Esophagus (tissue), 2 donors: Measurements from ENCODE around the gene LSM12. TPM values are rescaled to one million over a fixed set of nuclear protein-coding genes. Genes with fewer than 3 reads are reported as not detected.

Source experiments
- polyA plus RNA-seq, 2 donors: library from polyadenylated mRNA; stranded (reverse); fragments of 200-250 nt; gene quantifications; one replicate each; pipeline ENCODE4 v1.2.3, GENCODE V29; 2013
- donor health status: healthy with polysubstance abuse.
- donor health status: Bipolar disorder and iron deficiency.

Gene LSM12
- polyA plus RNA-seq, 2 donors, result 25.4 to 46.9 TPM

Other genes with a start within 250 kb of the LSM12 start
- gene MPP3, start 233.5 kb downstream of the LSM12 start, polyA plus RNA-seq, result 1 to 10 TPM; 5.6 to 9.6 TPM
- gene CD300LG, start 219.5 kb downstream of the LSM12 start, polyA plus RNA-seq, result under 1 TPM; 0.47 to 0.48 TPM
- under 1 TPM; 0.39 to 0.72 TPM for gene MPP2, start 159.1 kb downstream of the LSM12 start, polyA plus RNA-seq
- not detected for gene PPY, start 124.2 kb downstream of the LSM12 start, polyA plus RNA-seq
- gene PYY, start 112.7 kb downstream of the LSM12 start, polyA plus RNA-seq, result not detected
- 1 to 10 TPM in 1 of 2 donors, under 1 TPM in 1; 0.67 to 1.9 TPM for gene NAGS, start 62.0 kb downstream of the LSM12 start, polyA plus RNA-seq
- gene TMEM101, start 51.7 kb downstream of the LSM12 start, polyA plus RNA-seq, result 10 to 100 TPM; 12.9 to 26.5 TPM
- gene G6PC3, start 4.1 kb upstream of the LSM12 start, polyA plus RNA-seq, result 10 to 100 TPM; 36.3 to 43.5 TPM
- gene HDAC5, start 57.0 kb upstream of the LSM12 start, polyA plus RNA-seq, result 10 to 100 TPM; 45.7 to 54.7 TPM
- gene HROB, start 75.3 kb upstream of the LSM12 start, polyA plus RNA-seq, result 1 to 10 TPM; 1.7 to 2.5 TPM
- gene ASB16, start 104.0 kb upstream of the LSM12 start, polyA plus RNA-seq, result under 1 TPM; 0.18 to 0.19 TPM
- 10 to 100 TPM; 25.2 to 37.5 TPM for gene TMUB2, start 120.3 kb upstream of the LSM12 start, polyA plus RNA-seq
- gene ATXN7L3, start 133.2 kb upstream of the LSM12 start, polyA plus RNA-seq, result 10 to 100 TPM; 32.9 to 44.3 TPM
- gene UBTF, start 153.0 kb upstream of the LSM12 start, polyA plus RNA-seq, result 10 to 100 TPM; 30.3 to 35.2 TPM
- gene SLC4A1, start 201.5 kb upstream of the LSM12 start, polyA plus RNA-seq, result not detected
- under 1 TPM; 0.77 to 0.88 TPM for gene RUNDC3A, start 241.9 kb upstream of the LSM12 start, polyA plus RNA-seq